Mammary epithelial cell (primary cell): ENCODE results near the gene CSRP3.

Experiments
- EZH2 ChIP-seq: IDR thresholded peaks from 2 replicates; pipeline ENCODE4 v1.6.1; 2012; ENCODE audit warnings: low read length, inconsistent platforms, borderline replicate concordance
- TF ChIP-seq, protein P1 (sequence below), 2 donors: IDR thresholded peaks in 1 of 2; conservative IDR thresholded peaks in 1 of 2; 2 replicates each; pipeline ENCODE4 v1.5.1; 2011 to 2012; ENCODE audit warnings: inconsistent platforms in 2 of 2, low read length in 2 of 2, mild to moderate bottlenecking in 2 of 2, control low read depth in 1 of 2, low read depth in 1 of 2; ENCODE audit not compliant: insufficient read depth in 1 of 2; ENCODE audit errors: extremely low read depth in 1 of 2

DNA sequence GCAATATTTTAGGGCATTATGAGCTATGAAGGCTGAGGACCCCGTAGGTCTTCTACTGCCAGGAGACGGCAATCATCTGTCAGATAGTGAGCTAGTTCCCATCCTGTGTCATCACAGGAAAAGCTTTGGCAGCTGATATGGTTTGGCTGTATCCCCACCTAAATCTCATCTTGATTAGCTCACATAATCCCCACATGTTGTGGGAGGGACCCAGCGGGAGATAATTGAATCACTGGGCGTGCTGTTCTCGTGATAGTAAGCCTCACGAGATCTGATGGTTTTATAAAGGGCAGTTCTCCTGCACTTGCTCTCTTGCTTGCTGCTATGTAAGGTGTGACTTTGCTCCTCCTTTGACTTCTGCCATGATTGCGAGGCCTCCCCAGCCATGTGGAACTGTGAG, 18.1 kb downstream of the CSRP3 start:
- TF ChIP-seq, protein P1, sequence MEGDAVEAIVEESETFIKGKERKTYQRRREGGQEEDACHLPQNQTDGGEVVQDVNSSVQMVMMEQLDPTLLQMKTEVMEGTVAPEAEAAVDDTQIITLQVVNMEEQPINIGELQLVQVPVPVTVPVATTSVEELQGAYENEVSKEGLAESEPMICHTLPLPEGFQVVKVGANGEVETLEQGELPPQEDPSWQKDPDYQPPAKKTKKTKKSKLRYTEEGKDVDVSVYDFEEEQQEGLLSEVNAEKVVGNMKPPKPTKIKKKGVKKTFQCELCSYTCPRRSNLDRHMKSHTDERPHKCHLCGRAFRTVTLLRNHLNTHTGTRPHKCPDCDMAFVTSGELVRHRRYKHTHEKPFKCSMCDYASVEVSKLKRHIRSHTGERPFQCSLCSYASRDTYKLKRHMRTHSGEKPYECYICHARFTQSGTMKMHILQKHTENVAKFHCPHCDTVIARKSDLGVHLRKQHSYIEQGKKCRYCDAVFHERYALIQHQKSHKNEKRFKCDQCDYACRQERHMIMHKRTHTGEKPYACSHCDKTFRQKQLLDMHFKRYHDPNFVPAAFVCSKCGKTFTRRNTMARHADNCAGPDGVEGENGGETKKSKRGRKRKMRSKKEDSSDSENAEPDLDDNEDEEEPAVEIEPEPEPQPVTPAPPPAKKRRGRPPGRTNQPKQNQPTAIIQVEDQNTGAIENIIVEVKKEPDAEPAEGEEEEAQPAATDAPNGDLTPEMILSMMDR (conservative IDR thresholded peaks at IDR 0.05 in 1 of 2, IDR thresholded peaks at IDR 0.05 in 1 of 2; ENCODE audit: extremely low read depth in 1 of 2, insufficient read depth in 1 of 2, low read depth in 1 of 2, low read length in 2 of 2), result no peak
- TF ChIP-seq EZH2, result no peak
